H1 (cell line): ENCODE measurements around the gene EMC10. TPM values are rescaled to one million over a fixed set of nuclear protein-coding genes. Genes with fewer than 3 reads are reported as not detected.

ENCODE experiments used
- EZH2 ChIP-seq: fragments of 200-600 bp; sonication (generic); IDR thresholded peaks from 2 replicates; pipeline ENCODE4 v1.7.1; 2012; ENCODE audit warnings: low read depth, mild to moderate bottlenecking, moderate library complexity, low read length, inconsistent platforms; ENCODE audit not compliant: severe bottlenecking
- RNF2 ChIP-seq: fragments of 200-900, 300-1000 bp; sonication (generic); IDR thresholded peaks from 2 replicates; pipeline ENCODE4 v1.7.1; 2016; ENCODE audit warnings: borderline replicate concordance, low read depth, mild to moderate bottlenecking, antibody characterized with exemption, low read length; ENCODE audit not compliant: poor library complexity, severe bottlenecking; ENCODE audit errors: missing control alignments
- SRF ChIP-seq: IDR thresholded peaks from 2 replicates; pipeline ENCODE4 v1.6.1; 2011; ENCODE audit warnings: mild to moderate bottlenecking, low read depth, low read length, moderate library complexity
- TBP ChIP-seq: IDR thresholded peaks from 2 replicates; pipeline ENCODE4 v1.6.1; 2011; ENCODE audit warnings: low read depth, low read length, improper control_type of control experiment
- YY1 ChIP-seq: IDR thresholded peaks from 2 replicates; pipeline ENCODE4 v1.6.1; 2011; ENCODE audit warnings: low read depth, mild to moderate bottlenecking, low read length
- ZNF274 ChIP-seq: IDR thresholded peaks from 2 replicates; pipeline ENCODE4 v1.7.0; 2012; ENCODE audit warnings: low read length, borderline replicate concordance; ENCODE audit errors: extremely low read depth
- polyA plus RNA-seq, 7 experiments: library from polyadenylated mRNA; depleted of rRNA in 3 of 7; stranded (reverse) in 5 of 7; unstranded in 2 of 7; fragments of >200 nt in 5 of 7; fragments of 200-250 nt in 2 of 7; gene quantifications; 1 replicate in 5 of 7; 2 replicates in 1 of 7; 4 replicates in 1 of 7; pipeline versions ENCODE4 v1.2.1 to v1.2.3, GENCODE V29; 2011 to 2013; ENCODE audit warnings: missing spikeins in 2 of 7, mixed read lengths in 2 of 7
- total RNA-seq: library from RNA; stranded (reverse); fragmentation: NEBNext Ultra II Directional; extraction: Animal tissue kit (Norgen Biotek cat#: 25700); gene quantifications from 2 replicates; pipeline ENCODE4 v1.2.1, GENCODE V29; 2021

The EMC10 gene
- total and polyA plus RNA-seq, 2 of the 8 experiments (the other 6 are each of a cell fraction or from before 2014, with no cell fraction given), result 77.6 to 103 TPM

GRCh38 chr19:50464348-50464747 lies 12.0 kb upstream of the EMC10 start (continued):
- TF ChIP-seq RNF2 (no peak), ZNF274 (no peak), SRF (no peak), EZH2 (no peak), TBP (no peak), YY1 (no peak)
- TF ChIP-seq, all 59 proteins: peak for 0
